RWPE2 (cell line): Measurements from ENCODE around the gene NEAT1.
A peak's percentile ranks its signal among the peaks of the same experiment; 100 is the strongest.
"Not testable (repeated sequence)": the region's sequence is repeated elsewhere in the genome, so short reads cannot be mapped to it uniquely, and the experiment has no call there.

Experiments
- ATAC-seq: fragments of 200-7000 bp; cut with Tn5 transposase; 3 replicates; pipeline ENCODE4 v1.9.1; 2021; ENCODE audit warnings: low read depth
- DNase-seq: peaks from one replicate; pipeline ENCODE4 v3.0.0-alpha.2; 2020; ENCODE audit warnings: low spot score
- H3K27ac ChIP-seq: fragments of 450-650 bp; 2 replicates; pipeline ENCODE4 v1.5.1; 2017; ENCODE audit warnings: mild to moderate bottlenecking; ENCODE audit not compliant: poor library complexity, severe bottlenecking
- H3K27me3 ChIP-seq: fragments of 250-450 bp; sonication (Bioruptor Pico); 2 replicates; pipeline ENCODE4 v1.5.1; 2021; ENCODE audit warnings: mild to moderate bottlenecking, moderate library complexity; ENCODE audit not compliant: insufficient read depth, poor library complexity, severe bottlenecking
- H3K36me3 ChIP-seq: fragments of 250-450 bp; sonication (Bioruptor Pico); 2 replicates; pipeline ENCODE4 v1.5.1; 2020; ENCODE audit warnings: low read depth, mild to moderate bottlenecking, moderate library complexity
- H3K4me1 ChIP-seq: fragments of 250-450 bp; sonication (Bioruptor Pico); 2 replicates; pipeline ENCODE4 v1.5.1; 2021; ENCODE audit warnings: mild to moderate bottlenecking, moderate library complexity; ENCODE audit not compliant: insufficient read depth, poor library complexity, severe bottlenecking
- H3K4me3 ChIP-seq: fragments of 250-450 bp; sonication (Bioruptor Pico); 2 replicates; pipeline ENCODE4 v1.5.1; 2021; ENCODE audit warnings: mild to moderate bottlenecking, moderate library complexity; ENCODE audit not compliant: severe bottlenecking
- H3K9me3 ChIP-seq: fragments of 250-450 bp; sonication (Bioruptor Pico); 2 replicates; pipeline ENCODE4 v1.5.1; 2021; ENCODE audit warnings: mild to moderate bottlenecking, moderate library complexity; ENCODE audit not compliant: severe bottlenecking
- CTCF ChIP-seq: fragments of 450-650 bp; IDR thresholded peaks from one replicate; pipeline ENCODE4 v1.5.1; 2017; ENCODE audit warnings: mild to moderate bottlenecking, moderate library complexity; ENCODE audit not compliant: poor library complexity, severe bottlenecking

The NEAT1 gene

GRCh38 chr11:65468874-65469333, 46.3 kb downstream of the NEAT1 start:
- ATAC-seq (peak; percentile 62), DNase-seq (peak; percentile 82)
- Histone ChIP-seq H3K27me3 (no peaks in the 10 kb centered on the region), H3K9me3 (no peaks in the 10 kb centered on the region), H3K4me1 (peaks cover 16% of the 10 kb centered on the region), H3K4me3 (no peak overlapping the region), H3K27ac (no peak overlapping the region), H3K36me3 (no peaks in the 10 kb centered on the region)
- TF ChIP-seq CTCF: peak; percentile 66

- no peak for DNase-seq
- TF ChIP-seq CTCF: no peak
- ATAC-seq: no peak
- Histone ChIP-seq H3K4me1 (peaks cover 16% of the 10 kb centered on the region), H3K9me3 (no peaks in the 10 kb centered on the region), H3K27me3 (no peaks in the 10 kb centered on the region), H3K4me3 (no peak overlapping the region), H3K36me3 (no peaks in the 10 kb centered on the region), H3K27ac (peak overlapping the region; percentile 75)
Measured at GRCh38 chr11:65470433-65471049, 47.9 kb downstream of the NEAT1 start.

DNA sequence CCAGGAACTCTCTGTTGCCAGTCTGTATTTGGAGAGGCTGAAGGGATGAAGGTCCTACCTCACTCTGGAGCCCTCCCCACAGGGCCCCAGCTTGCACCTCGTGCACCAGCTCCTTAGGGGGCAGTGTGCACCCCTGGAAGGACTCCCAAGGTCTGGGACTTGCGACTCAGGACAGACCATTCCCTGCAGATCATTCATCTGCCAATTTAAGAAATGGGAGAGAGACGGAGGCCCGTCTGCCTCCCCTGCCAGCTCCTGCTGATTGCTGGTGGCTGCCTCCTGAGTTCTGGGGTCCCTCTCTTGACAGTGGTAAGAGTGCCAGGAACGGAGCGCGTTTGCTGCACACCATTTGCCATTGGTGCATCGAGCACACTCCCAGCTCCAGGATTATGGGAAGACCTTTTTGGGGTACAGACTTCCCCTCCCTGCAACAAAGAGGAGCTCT, 48.9 kb downstream of the NEAT1 start:
- ATAC-seq (peak; percentile 40), DNase-seq (no peak)
- Histone ChIP-seq H3K4me1 (peaks cover 19% of the 10 kb centered on the region), H3K9me3 (no peaks in the 10 kb centered on the region), H3K36me3 (no peaks in the 10 kb centered on the region), H3K4me3 (no peak overlapping the region), H3K27ac (peak overlapping the region; percentile 75), H3K27me3 (no peaks in the 10 kb centered on the region)
- TF ChIP-seq CTCF: peak; percentile 54

DNA sequence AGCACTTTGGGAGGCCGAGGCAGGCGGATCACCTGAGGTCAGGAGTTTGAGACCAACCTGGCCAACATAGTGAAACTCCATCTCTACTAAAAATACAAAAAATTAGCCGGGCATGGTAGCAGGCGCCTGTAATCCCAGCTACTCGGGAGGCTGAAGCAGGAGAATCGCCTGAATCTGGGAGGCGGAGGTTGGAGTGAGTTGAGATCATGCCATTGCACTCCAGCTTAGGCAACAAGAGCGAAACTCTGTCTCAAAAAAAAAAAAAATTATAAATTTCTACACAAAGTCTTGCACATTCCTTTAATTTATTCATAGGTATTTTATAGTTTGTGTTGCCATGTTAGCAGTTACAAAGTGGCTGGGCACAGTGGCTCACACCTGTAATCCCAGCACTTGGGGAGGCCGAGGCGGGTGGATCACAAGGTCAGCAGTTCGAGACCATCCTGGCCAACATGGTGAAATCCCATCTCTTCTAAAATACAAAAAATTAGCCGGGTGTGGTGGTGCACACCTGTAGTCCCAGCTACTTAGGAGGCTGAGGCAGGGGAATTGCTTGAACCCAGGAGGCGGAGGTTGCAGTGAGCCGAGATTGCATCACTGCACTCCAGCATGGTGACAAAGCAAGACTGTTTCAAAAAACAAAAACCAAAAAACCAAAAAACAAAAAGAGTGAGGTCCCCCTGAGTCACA, 50.1 kb downstream of the NEAT1 start:
- H3K9me3 ChIP-seq, H3K4me3 ChIP-seq, DNase-seq, ATAC-seq, H3K27me3 ChIP-seq, H3K36me3 ChIP-seq: not testable (repeated sequence)
- H3K27ac ChIP-seq: peak overlapping the region; percentile 75
- H3K4me1 ChIP-seq: peaks cover 23% of the 10 kb centered on the region

- peaks cover 29% of the 10 kb centered on the region for H3K4me1 ChIP-seq
- no peak for TF ChIP-seq CTCF
- ATAC-seq: no peak
- no peaks in the 10 kb centered on the region for H3K36me3 ChIP-seq
- no peak for DNase-seq
- no peaks in the 10 kb centered on the region for H3K27me3 ChIP-seq
- H3K9me3 ChIP-seq: no peaks in the 10 kb centered on the region
- H3K27ac ChIP-seq: peak overlapping the region; percentile 75
- no peak overlapping the region for H3K4me3 ChIP-seq
Measured at GRCh38 chr11:65473278-65473860, 50.8 kb downstream of the NEAT1 start.
